Left kidney (tissue), 2 donors: ENCODE measurements around the gene HCFC1. TPM values are rescaled to one million over a fixed set of nuclear protein-coding genes. Genes with fewer than 3 reads are reported as not detected.

ENCODE experiments used
- DNase-seq: peaks from one replicate; pipeline ENCODE4 v3.0.0-alpha.2; 2013
- polyA plus RNA-seq: library from polyadenylated mRNA; unstranded; fragments of 120-200 nt; gene quantifications from one replicate; pipeline ENCODE4 v1.2.1, GENCODE V29; 2013; ENCODE audit not compliant: insufficient read length

Gene HCFC1
- polyA plus RNA-seq, 1 donor: 43.2 TPM

DNA sequence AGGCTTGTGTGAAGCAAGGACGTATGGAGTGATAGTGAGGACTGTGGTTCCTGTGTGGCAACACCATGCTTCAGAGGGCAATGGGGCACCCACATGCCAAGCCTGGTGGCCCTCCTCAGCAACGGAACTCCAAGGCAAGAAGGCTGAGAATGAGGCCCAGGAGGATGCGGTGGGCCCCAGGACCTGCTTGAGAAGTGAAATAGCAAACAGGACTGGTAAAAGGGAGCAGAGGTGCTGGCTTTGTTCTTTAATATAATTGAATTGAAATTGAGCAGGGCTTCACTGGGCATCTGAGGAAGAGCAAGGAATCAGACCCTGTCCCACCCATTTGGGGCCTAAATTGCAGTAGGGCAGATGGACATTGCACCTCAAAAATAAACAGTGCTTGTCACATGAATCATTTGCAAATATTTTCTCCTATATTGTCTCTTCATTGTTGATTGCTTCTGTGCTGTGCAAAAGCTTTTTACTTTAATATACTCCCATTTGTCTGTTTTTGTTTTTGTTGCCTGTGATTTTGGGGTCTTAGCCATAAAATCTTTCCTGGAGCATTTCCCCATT lies 3.2 kb upstream of the HCFC1 start:
- DNase-seq: no peak

DNA sequence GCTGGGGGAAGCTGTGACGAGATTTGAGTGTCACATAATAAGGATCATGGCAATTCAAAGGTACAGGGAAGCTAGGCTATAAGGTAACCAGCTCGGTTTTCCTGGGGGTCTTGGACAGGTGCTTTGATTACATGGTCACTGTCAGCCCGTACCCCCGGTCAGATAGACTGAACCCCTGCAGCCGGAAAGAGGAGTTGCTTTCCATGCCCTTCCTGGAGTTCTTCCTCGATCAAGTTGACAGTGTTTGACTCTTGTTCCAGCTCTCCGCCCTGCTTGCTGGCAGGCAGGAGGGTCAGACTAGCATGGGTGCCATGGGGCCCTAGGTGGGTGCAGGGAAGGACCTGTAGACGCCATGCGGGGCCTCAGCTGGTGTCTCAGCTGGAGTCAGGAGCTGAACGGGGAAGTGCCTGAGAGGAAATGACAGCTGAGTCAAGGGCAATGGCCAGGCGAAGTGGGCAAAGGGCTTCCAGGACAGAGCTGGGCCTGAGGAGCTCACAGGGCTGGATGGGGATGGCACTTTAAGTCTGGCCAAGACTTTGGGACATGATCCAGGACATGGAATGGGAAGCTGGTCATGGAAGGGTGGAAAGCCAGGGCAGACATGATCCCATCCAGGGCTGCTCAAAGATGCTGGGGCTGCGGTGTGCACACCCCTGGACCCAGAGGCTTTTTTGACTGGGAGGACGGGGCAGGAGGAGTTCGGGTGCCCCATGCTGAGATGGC lies 2.5 kb upstream of the HCFC1 start:
- DNase-seq: no peak

DNA sequence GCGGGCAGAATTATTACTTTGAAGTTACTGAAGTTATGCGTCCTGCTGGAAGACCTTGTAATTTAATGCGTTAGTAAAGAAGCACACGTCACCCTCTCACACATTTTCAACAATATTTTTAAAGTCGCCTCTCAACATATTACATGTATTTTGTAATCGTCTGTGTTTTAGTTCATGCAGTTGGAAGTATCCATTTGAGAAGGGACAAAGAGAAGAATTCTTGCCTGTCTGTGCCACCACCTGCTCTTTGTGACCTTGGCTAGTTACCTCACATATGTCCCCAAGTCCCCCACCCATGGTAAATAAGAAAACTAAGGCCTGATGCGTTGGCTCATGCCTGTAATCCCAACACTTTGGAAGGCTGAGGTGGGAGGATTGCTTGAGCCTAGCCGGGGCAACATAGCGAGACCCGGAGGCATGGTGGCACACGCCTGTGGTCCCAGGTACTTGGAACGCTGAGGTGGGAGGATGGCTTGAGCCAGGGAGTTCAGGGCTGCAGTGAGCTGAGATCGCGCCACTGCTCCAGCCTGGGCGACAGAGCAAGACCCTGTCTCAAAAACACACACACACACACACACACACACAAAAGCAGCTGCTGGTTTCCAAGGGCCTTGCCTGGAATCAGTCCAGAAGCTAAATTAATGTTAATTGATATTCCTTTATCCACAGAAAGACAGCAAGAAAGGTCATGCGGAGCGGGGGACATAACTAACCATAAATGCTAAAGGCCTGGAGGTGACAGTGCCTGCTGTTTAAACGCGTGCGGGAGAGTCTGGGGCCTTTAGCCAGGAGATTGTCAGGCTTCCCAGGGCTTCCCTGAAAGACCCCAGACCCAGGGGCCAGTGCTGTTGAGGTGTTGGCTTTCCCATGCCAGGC lies 1.7 kb upstream of the HCFC1 start:
- DNase-seq: no peak

DNA sequence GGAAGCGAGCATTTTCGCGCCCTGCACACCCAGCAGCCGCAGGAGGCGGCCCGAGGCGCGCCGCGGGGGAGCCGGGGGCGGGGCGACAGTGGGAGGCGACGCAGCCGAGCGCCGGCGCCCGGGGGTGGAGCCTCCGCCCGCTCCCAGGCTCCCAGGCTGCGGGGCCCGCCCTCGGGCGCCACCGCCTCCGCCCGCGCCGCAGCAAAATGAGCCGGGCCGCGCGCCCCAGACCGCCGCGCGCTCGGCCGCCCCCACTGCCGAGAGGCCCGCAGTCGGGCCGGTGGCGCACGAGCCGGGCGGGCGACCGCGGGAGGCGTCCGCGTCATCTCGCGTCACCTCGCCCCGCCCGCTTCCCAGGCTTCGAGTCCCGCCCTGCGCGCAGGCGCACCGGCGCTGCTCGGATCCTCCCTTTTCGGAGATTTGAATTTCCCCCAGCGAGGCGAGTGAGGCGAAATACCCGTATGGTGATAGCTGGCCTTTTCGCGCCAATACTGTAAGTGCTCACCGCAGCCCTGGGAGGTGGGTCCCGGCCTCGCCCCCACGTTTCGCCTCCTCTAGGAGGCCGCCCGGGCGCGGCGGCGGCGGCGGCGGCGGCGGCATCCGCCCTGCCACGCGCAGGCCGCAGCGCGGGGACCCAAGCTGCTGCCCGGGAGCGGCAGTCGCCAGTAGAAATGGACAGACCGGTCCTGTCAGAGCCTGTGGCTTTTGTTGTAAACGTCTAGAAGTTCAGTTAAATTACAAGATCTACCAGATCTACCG lies 929 bp upstream of the HCFC1 start, which contains the start of gene TMEM187:
Gene TMEM187, plus strand, starts transcription at position 387 of the 759 bp plus-strand sequence. CDS start 9,309 bp downstream, outside the sequence.
- DNase-seq: peak; percentile 85

DNA sequence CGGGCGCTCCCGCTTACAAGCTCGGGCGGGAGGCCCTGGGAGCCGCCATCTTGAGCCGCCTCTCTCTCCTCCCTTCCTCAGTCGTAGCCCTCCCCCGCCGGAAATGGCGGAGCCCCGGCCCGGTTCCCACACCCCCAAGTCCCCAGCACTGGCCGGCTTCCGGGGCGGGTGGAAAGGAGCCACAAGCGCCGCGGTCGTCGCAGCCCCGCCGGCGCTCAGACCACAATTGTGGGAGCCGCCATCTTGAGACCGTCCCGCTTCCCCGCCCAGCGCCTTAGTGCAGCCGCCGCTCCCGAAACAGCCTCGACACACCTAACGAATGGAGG lies 531 bp downstream of the HCFC1 start:
- peak; percentile 83 for DNase-seq

DNA sequence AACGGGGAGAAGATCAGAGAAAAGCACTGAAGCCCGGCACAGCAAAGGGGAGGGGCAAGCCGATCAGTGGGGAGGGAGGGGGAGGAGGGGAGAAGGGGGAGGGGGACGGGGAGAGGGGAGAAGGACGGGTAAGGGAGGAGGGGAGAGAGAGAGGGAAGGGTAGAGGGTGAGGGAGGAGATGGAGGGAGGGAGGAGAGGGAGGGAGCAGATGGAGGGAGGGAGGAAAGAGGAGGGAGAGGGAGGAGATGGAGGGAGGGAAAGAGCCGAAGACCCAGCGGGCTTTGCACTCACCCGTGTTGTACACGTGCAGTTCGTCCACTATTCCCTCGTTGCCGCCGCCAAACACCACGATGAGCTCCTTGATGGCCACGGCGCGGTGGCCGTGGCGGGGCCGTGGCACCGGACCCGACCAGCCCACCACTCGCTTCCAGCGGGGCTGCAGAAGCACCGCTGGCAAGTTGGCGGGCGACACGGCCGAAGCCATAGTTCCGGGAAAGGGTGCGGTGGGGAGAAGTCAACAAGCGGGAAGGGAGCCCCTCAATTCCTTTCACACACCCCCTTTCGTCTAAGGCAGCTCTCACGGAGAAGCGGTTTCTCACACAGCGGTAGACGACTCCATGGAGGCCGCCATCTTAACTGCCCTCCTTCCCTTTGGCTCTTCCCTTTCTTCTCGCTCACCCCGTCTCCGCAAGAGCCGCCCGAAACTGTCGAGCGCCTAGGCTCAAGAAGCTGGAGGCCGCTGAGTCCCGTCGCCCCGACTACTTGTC lies 1.1 kb downstream of the HCFC1 start:
- DNase-seq: peak; percentile 53

DNA sequence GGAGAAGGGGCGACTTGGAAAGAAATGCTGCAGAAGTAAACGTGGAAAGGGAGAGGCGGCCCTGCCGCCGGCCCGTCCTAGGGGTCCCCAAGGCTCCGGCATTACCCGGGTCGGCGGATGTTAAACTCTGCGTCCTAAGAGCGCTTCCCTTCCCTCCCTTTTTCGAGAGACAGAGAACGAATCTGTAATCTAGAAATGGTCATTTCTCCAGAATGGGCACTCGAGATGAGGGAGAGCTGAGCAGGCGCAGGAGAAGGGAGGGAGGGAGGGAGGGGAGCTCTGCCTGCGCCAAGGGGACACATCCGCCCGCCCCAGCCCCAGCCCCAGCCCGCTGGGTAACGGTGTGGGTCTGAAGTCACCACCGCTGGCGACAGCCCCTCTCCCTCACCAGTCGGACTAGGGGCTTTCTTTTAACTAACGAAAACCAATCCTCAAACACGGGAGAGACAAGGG lies 1.7 kb downstream of the HCFC1 start:
- no peak for DNase-seq

DNA sequence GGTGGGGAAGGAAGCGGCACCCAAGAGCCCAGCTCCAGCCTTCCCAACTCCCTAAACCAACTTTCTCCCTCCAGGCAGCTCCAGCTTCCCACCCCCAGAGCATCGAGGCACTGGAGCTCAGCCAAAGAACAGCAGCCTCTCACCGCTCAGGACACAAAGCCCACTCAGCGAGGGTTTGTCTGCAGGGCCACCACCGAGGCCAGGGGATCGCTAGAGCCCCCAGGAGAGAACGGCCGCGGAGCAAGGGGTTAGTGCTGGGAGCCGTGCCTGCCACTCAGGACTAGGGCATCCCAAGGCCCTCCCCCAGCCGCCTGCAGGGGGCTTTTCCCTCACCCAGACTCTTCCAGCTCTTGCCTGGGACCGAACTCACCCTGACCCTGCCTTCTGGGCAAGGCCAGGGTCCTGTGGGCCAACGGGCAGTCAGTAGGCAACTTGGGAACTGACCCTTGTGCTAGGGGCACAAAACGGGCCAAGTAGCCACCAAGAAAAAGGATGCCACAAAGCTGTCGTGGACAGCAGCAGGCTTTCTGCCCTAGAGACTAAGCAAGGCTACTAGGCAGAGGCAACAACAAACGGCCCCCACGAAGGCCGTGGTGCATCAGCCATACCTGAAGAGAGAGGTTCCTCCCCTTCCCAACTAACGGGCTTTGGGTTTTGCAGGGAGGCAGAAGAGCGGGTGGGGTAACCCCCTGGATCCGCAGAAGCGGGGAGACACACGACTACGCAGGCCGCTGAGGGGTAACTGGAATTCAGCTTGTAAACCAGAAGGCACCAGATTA lies 2.3 kb downstream of the HCFC1 start:
- DNase-seq: no peak

DNA sequence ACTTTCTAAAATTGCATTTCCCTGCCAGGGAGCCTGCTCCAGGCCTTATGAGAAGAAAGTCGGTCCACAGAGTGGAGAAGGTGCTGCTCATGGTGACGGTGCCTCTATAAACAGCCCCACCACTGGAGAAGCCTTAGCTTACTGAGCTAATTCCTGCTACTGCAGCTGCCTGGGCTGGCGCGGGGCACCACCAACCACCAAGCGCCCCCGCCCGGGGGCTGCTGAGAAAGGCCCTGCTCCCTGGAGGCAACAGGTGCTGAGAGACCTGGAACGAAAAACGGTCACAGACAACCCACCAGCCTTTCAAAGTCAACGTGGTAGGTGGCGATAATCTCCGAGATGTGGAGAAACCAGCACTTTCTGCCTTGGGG lies 2.9 kb downstream of the HCFC1 start:
- DNase-seq: no peak

DNA sequence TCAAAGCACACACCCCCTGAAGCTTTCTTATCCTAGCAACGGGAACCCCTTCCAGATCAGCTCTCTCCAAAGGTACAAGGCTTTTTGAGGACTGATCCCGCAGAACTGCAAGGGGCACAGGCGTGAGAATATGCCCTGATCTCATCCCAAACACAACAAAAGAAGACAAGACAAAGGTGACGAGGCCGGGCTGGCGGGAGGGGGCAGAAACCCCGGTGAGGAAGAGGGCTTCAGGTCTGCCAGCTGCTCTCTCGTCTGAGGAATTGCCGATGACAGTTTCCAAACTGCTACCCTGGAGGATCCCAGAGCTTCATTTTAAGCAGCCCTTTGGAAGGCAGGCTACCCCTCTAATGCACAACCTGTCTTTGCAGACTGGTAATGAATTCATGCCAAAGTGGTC lies 3.4 kb downstream of the HCFC1 start:
- DNase-seq: no peak

DNA sequence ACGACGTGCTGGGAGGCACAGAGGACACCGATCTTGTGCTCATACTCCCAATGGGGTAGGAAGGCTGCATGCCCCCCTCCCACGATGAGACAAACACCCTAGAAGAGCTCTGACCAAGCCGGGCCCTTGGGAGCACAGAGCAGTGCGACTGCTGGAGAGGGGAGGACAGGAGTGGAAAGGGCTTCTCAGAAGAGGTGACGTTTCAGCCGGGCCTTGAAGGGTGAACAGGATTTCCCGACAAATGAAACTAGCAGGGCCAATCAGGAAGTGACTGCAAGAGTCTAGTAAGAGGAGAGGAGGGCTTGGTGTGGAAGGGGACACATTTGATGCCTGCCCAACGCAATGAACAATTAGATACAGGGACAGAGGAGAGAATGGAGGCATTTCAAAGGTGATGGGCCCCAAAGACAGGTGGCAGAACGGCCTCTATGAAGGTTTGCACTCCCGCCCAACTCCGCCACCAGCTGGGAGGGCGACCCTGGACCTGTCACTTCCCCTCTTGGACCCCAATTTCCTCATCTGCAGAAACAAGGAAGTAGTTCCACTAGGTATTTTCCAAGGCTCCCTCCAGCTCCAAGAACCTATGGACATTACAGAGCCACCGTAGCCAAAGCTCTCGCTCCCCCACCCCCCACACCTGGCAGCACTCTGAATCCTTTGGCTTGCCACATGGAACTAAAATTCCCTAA lies 3.9 kb downstream of the HCFC1 start:
- DNase-seq: no peak

DNA sequence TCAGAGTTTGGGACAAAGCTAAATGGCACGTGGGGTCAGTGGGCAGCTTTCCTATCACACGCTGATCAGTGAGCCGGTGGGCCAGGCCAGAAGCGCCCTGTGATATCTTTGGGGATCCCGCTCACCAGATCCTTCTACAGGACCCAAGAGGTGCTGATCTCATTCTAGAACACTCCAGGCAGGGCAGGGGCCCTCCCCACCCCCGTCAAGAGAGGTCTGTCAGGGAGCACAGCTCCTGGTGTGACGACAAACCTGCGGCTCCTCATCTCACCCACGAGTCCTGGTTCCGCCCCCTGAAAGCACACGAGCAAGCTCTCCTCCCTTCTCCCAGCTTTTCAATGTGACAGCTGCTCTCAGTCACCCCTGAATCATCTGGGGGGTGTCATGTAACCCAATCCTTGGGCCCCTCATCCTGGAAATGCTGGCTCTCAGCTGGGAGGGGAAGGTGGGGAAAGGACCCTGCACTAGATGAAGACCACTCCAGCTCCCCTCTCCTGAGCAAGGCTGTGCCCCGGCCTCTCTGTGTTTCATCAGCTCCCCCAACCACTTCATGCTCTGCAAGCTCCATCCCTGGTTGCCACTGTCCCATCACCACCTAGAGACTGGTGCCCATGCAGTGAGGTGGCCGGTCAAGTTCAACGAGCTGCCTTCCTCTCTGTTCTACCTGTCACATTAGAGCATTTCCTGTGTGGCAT lies 4.6 kb downstream of the HCFC1 start:
- DNase-seq: no peak

DNA sequence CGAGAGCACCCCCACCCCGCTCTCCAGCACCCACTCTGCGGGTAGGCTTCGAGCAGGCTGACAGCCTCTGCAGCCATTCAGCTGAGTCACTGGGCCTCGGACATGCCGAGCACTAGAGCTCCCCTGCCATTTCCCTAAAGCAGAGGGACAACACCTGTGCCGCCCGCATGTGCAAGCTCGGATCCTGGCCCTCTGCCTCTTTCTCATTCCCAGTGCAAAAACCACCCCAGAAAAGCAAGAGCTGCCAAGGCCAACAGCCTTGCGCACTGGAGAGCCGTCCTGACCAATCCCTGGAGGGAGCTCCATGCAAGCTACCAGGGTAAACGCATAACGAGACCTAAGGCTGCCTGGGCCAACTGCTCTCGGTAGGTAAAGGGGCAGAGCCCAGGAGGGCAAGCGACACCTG lies 5.3 kb downstream of the HCFC1 start:
- no peak for DNase-seq

DNA sequence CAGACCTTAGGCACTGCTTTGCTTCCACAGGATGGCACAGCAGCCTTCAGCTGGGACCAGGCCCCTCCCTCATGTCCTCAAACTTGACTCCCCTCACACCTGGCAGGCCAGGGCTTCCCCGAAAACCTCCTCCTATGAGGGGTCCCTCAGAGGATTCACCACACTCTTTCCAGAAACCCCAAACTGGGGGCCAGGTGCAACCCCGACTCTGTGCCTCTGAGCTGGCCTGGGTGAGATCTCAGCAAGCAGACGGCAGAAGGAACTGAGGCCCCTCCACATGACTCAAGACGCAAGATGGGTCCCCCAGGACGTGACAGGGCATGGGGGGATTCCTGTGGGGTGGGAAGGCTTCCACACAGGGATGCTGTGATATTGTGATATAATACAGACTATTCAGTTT lies 6.2 kb downstream of the HCFC1 start:
- DNase-seq: no peak

DNA sequence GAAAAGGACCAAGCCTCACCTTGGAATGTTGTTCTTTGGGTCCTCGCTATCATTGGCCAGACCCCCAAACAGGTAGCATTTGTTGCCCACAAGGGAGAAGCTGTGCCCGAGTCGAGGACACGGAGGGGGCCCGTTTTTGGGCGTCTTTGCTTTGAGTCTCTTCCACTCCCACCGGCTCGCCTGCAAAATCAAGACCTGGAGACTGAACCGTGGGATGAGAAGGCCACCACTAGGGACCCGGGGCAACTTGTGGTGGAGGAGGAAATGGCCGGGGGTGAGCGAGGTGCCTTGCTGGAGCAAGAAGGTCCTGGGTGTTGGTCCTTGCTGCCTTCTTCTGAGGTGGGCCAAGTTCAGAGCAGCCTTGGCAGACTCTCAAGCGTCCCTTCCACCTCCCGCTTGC lies 7.5 kb downstream of the HCFC1 start:
- DNase-seq: no peak

DNA sequence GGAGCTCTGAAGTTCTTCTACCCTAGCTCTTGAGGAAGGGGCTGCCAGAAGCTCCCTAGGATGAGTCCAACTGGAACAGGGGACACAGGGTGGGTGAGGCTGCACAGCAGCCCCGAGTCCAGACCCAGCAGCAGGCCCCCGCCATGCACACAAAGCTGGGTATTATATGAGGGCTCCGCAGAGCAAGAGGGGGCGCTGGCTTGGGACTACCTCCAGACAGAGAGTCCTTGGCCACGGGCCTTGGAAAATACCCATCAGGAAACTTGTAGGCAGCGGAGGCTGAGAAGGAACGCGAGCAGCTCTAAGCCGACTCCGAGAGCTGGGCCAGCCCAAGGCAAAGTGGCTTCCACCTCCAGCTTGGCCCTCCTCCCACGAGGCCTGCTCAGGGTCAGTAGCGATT lies 8.1 kb downstream of the HCFC1 start:
- no peak for DNase-seq

DNA sequence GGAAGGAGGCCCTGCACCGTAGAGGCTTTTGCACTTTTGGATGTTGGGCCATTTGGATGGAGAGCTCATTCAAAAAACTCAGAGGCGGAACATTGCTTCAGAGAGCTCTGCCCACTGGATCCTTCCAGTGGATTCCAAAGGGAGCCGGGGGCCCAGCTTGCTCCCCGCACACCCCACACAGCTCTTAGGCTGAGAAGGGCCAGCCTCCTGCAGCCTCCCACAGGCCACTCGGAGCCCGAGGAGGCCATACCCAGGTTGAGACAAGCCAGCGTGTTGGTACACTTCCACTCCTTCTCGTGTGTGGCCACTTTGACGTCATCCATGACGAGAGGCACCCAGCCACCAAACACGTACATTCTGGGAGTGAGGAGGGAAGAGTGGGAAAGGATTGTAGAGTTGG lies 10.3 kb downstream of the HCFC1 start:
- no peak for DNase-seq

DNA sequence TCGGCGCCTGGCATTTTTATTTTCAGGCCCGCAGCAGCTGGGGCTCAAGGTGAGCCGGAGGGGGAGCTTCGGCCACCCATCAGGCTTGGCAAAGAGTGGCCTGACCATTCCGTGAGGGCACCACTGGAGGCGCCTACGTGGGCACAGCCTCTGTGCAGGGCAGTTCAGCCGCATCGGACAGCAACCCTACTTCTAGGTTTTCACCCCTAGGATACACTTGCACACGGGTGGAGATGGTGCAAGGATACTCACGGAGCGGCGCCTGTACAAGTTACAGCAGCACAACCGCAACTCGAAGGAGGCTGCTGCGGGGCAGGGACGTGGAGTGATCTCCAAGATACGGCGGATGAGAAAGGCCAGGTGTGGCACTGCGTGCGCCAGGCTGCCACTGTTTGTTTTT lies 10.8 kb downstream of the HCFC1 start:
- no peak for DNase-seq

DNA sequence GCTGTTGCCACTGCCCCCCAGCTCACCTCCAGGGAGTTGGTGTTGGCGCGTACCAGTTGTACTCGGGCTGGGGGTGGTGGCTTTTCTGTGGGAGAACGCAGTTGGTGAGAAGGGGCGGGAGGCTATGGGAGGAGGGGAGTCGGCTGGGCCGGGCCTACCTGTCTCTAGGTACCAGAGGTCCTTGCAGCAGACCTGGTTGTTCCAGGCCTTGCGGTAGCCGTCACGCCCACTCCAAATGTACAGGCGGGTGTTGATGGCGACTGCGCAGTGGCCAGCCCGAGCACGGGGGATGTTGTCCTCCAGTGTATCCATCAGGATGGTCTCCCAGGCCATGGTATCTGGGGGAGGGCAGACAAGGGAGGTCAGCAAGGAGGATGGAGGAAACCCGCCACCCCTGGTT lies 11.5 kb downstream of the HCFC1 start:
- no peak for DNase-seq

DNA sequence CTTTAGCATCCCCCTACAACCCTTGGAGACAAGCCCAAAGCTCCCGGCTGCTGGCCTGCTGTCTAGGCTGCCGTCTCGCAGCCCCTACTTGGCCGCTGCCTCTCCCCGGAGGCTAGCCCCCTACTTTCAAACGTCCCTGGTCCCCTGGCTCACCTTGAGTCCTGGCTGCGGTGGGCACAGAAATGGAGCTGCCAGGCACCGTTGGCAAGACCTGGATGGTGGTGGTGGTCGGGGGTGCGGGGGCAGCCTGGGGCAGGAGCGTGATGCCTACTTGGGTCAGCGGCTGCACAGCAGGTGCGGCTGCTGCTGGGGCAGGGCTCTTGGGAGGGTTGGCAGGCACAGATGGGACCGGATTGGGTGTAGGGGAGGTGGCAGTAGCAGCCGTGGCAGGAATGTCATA lies 12.0 kb downstream of the HCFC1 start:
- DNase-seq: no peak
